ENCODE data around the gene GOLGA6C.
"Not testable (repeated sequence)": the region's sequence is repeated elsewhere in the genome, so short reads cannot be mapped to it uniquely, and the experiment has no call there.

The GOLGA6C gene

DNA sequence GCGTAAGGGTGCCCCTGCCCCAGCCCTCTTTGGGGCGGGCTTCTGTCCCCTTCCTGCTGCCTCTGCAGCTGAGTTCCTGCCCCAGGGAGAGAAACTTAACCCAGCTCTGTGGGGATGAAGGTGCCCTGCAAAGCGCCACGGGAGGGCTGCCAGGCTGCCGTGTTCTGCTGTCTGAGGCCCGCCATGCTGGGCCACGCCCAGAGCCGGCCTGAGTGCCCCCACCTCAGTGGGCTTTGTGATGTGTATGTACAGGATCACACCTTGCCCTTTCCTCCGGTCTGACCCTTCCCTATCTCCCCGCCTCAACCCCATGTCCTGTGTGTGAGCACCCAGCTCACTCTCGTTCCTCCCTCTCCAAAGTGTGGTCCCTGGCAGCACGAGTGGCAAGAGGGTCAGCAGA is 33.9 kb upstream of the GOLGA6C start:
- no peak for DNase-seq
- Histone ChIP-seq H3K4me3 (ENCODE audit: low read length) (no peak overlapping the region), H3K9me2 (replicated peaks; ENCODE audit: insufficient read depth, low read length) (no peaks in the 10 kb centered on the region)

DNA sequence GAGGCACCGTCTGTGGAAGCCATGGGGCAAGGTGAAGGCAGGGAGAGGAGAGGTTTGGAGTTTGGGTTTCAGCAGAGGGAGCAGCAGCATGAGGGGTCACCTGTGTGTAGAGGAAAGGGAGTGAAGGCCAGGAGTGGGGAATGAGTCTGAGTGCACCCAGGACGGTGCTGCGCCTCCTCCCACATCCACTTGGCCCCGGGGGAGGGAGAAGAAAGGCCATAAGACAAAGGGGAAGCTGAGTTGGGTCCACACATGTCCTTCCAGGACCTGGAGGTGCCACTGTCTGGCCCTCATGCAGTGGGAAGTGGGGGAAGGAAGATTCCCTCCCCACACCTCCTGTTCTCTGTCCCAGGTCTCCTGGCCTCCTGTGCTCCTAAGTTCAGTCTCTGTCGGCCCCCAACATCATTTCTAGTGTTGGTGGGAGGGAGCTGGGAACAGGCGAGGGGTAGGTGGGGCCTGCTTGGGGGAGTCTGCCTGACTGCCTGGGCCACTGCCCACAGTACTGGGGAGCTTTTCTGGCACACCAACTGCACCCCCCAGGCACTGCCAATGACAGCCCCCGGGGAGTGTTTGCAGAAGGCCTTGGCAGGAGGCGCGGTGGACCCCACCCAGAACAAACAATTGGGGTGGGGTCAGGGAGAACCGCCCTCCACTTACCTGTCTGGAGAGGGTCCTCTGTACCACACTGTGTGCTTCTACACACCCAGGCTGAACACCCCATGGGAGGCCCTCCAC is 32.9 kb upstream of the GOLGA6C start:
- H3K4me1 ChIP-seq (ENCODE audit: low read length); H3K4me3 ChIP-seq (ENCODE audit: low read length); H3K9me2 ChIP-seq (replicated peaks; ENCODE audit: insufficient read depth, low read length); H3K9ac ChIP-seq (ENCODE audit: low read length); H3K4me2 ChIP-seq (ENCODE audit: low read depth, low read length); H2AFZ ChIP-seq (ENCODE audit: low read length); DNase-seq; H3F3A ChIP-seq (ENCODE audit: insufficient read depth, low read length); H3K36me3 ChIP-seq (replicated peaks; ENCODE audit: insufficient read depth, low read length); H3K9me3 ChIP-seq (replicated peaks; ENCODE audit: insufficient read depth, low read length); H4K20me1 ChIP-seq (ENCODE audit: insufficient read depth, low read length); H3K27ac ChIP-seq (ENCODE audit: low read length); H3K79me2 ChIP-seq (ENCODE audit: low read length): not testable (repeated sequence)
- H3K27me3 ChIP-seq (replicated peaks; ENCODE audit: insufficient read depth, low read length): peaks cover 30% of the 10 kb centered on the region

More for the DNA sequence above, 33.9 kb upstream of the GOLGA6C start:
- H2AFZ ChIP-seq (ENCODE audit: low read length): no peak overlapping the region
- H3K9me3 ChIP-seq (replicated peaks; ENCODE audit: insufficient read depth, low read length): no peaks in the 10 kb centered on the region
- TF ChIP-seq, protein P1, sequence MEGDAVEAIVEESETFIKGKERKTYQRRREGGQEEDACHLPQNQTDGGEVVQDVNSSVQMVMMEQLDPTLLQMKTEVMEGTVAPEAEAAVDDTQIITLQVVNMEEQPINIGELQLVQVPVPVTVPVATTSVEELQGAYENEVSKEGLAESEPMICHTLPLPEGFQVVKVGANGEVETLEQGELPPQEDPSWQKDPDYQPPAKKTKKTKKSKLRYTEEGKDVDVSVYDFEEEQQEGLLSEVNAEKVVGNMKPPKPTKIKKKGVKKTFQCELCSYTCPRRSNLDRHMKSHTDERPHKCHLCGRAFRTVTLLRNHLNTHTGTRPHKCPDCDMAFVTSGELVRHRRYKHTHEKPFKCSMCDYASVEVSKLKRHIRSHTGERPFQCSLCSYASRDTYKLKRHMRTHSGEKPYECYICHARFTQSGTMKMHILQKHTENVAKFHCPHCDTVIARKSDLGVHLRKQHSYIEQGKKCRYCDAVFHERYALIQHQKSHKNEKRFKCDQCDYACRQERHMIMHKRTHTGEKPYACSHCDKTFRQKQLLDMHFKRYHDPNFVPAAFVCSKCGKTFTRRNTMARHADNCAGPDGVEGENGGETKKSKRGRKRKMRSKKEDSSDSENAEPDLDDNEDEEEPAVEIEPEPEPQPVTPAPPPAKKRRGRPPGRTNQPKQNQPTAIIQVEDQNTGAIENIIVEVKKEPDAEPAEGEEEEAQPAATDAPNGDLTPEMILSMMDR (IDR thresholded peaks at IDR 0.05; ENCODE audit: low read length): no peak
- TF ChIP-seq EZH2 (optimal IDR thresholded peaks at IDR 0.05; ENCODE audit: low read depth, low read length): no peak
- TF ChIP-seq EZH2phosphoT487 (IDR thresholded peaks at IDR 0.05; ENCODE audit: low read length): no peak
- H3K79me2 ChIP-seq (ENCODE audit: low read length): no peaks in the 10 kb centered on the region
- H4K20me1 ChIP-seq (ENCODE audit: insufficient read depth, low read length): no peaks in the 10 kb centered on the region
- no peaks in the 10 kb centered on the region for H3F3A ChIP-seq (ENCODE audit: insufficient read depth, low read length)
- no peak overlapping the region for H3K9ac ChIP-seq (ENCODE audit: low read length)
- no peak overlapping the region for H3K4me2 ChIP-seq (ENCODE audit: low read depth, low read length)
- peaks cover 4% of the 10 kb centered on the region; the same call in 1 of the 2 replicates for H3K4me1 ChIP-seq (ENCODE audit: low read length)
- H3K36me3 ChIP-seq (replicated peaks; ENCODE audit: insufficient read depth, low read length): no peaks in the 10 kb centered on the region
- no peak overlapping the region for H3K27ac ChIP-seq (ENCODE audit: low read length)
- H3K27me3 ChIP-seq (replicated peaks; ENCODE audit: insufficient read depth, low read length): peaks cover 22% of the 10 kb centered on the region; the same call in 1 of the 2 replicates

DNA sequence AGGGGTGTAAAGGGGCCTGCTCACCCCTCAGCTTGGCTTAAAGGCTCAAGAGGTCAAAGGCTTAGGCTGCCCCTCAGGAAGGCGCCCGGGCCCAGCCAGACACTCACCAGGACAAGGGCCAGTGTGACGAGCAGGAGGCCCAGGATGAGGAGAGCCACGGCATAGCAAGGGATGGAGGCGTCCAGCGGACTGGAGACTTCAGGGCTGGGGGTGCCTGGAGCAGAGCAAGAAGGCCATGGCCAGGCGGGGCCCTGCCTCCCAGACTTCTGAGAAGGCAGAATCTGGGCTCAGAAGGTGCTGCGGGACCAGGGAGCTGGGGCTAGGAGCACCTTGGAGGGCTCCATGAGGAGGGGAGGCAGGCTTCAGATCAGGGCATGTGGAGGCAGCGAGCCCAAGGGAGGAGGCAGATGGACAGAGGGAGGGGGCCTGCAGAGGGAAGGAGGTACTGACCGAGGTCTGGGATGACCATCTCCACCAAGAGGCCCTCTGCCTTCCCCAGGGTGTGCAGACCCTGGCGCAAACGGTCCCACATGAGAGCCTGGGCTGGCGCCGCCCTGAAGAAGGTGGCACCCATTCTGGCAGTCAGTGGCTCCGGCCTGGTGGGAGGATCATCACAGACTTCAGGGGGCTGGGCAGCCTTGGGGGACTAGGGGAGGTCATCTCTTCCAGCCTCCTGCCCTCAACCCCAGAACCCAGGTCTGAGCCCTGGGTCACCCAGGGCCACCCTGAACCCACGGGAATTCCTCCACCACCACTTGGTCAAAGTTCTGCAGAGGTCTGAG is 32.0 kb upstream of the GOLGA6C start:
- H3K4me1 ChIP-seq (ENCODE audit: low read length): no peaks in the 10 kb centered on the region
- H3K79me2 ChIP-seq (ENCODE audit: low read length): no peaks in the 10 kb centered on the region
- H3K27me3 ChIP-seq (replicated peaks; ENCODE audit: insufficient read depth, low read length): peaks cover 31% of the 10 kb centered on the region
- H3K9me3 ChIP-seq (replicated peaks; ENCODE audit: insufficient read depth, low read length): no peaks in the 10 kb centered on the region
- H3K36me3 ChIP-seq (replicated peaks; ENCODE audit: insufficient read depth, low read length): no peaks in the 10 kb centered on the region
- H3K27ac ChIP-seq (ENCODE audit: low read length): no peak overlapping the region
- H3K4me2 ChIP-seq (ENCODE audit: low read depth, low read length): no peak overlapping the region
- H3K4me3 ChIP-seq (ENCODE audit: low read length): no peak overlapping the region
- H4K20me1 ChIP-seq (ENCODE audit: insufficient read depth, low read length): no peaks in the 10 kb centered on the region
- H3K9me2 ChIP-seq (replicated peaks; ENCODE audit: insufficient read depth, low read length): no peaks in the 10 kb centered on the region
- H2AFZ ChIP-seq (ENCODE audit: low read length): no peak overlapping the region
- no peak overlapping the region for H3K9ac ChIP-seq (ENCODE audit: low read length)
- TF ChIP-seq, protein P1 (IDR thresholded peaks at IDR 0.05; ENCODE audit: low read length): no peak
- TF ChIP-seq EZH2phosphoT487 (IDR thresholded peaks at IDR 0.05; ENCODE audit: low read length) (no peak), EZH2 (optimal IDR thresholded peaks at IDR 0.05; ENCODE audit: low read depth, low read length) (no peak)
- H3F3A ChIP-seq (ENCODE audit: insufficient read depth, low read length): no peaks in the 10 kb centered on the region
- DNase-seq: no peak

DNA sequence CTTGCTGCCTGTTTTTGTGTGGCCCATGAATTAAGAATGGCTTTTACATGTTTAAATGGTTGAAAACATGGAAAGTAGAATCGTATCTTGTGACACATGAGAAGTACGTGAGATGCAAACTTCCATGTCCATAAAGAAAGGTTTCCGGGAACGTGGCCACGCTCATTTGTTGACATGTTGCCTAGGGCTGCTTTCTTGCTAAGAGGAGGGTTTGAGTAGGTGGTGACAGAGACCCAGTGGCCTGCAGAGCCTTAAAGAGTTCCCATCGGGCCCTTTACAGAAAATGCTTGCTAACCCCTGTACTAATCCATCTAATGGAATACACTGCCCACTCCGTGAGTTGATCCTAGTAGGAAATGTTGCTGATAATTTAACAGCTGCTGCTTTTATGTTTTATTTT is 31.0 kb upstream of the GOLGA6C start:
- not testable (repeated sequence) for H3K9me3 ChIP-seq (replicated peaks; ENCODE audit: insufficient read depth, low read length); H3K79me2 ChIP-seq (ENCODE audit: low read length); H3K4me3 ChIP-seq (ENCODE audit: low read length); H2AFZ ChIP-seq (ENCODE audit: low read length); H3K9me2 ChIP-seq (replicated peaks; ENCODE audit: insufficient read depth, low read length); H3K4me2 ChIP-seq (ENCODE audit: low read depth, low read length); H3K4me1 ChIP-seq (ENCODE audit: low read length); DNase-seq; H3F3A ChIP-seq (ENCODE audit: insufficient read depth, low read length); H3K9ac ChIP-seq (ENCODE audit: low read length); H3K36me3 ChIP-seq (replicated peaks; ENCODE audit: insufficient read depth, low read length); H3K27ac ChIP-seq (ENCODE audit: low read length); H4K20me1 ChIP-seq (ENCODE audit: insufficient read depth, low read length)
- H3K27me3 ChIP-seq (replicated peaks; ENCODE audit: insufficient read depth, low read length): peaks cover 41% of the 10 kb centered on the region

All from MM.1S (cell line).